H54 (cell line): Measurements from ENCODE around the gene MAGEC1.

Experiments used
- DNase-seq: peaks from one replicate; pipeline ENCODE4 v3.0.0; 2011; ENCODE audit warnings: low spot score, mixed read lengths; ENCODE audit not compliant: insufficient read length
- FAIRE-seq: peaks from 3 replicates; lab custom pipeline; 2011; peaks lifted over from hg19 to GRCh38; lab: Jason Lieb, UNC
- POLR2A ChIP-seq: IDR thresholded peaks from 2 replicates; pipeline ENCODE4 v1.6.1; 2011; ENCODE audit warnings: low read depth, mild to moderate bottlenecking, low read length

The MAGEC1 gene

GRCh38 chrX:141945426-141945825, 41.7 kb downstream of the MAGEC1 start:
- TF ChIP-seq POLR2A = no peak
- FAIRE-seq = no peak
- DNase-seq = no peak

- DNase-seq (no peak), FAIRE-seq (no peak)
- TF ChIP-seq POLR2A = no peak
Observed at GRCh38 chrX:141947350-141947749, 43.7 kb downstream of the MAGEC1 start.

GRCh38 chrX:141952603-141953002, 48.9 kb downstream of the MAGEC1 start:
- no peak for TF ChIP-seq POLR2A
- no peak for FAIRE-seq
- no peak for DNase-seq

- DNase-seq = no peak
- FAIRE-seq = no peak
- TF ChIP-seq POLR2A = no peak
Observed at GRCh38 chrX:141958675-141959074, 55.0 kb downstream of the MAGEC1 start.
